Measurements from ENCODE around the gene DNAJC10.
"Not testable (repeated sequence)": the region's sequence is repeated elsewhere in the genome, so short reads cannot be mapped to it uniquely, and the experiment has no call there.

DNAJC10 gene

DNA sequence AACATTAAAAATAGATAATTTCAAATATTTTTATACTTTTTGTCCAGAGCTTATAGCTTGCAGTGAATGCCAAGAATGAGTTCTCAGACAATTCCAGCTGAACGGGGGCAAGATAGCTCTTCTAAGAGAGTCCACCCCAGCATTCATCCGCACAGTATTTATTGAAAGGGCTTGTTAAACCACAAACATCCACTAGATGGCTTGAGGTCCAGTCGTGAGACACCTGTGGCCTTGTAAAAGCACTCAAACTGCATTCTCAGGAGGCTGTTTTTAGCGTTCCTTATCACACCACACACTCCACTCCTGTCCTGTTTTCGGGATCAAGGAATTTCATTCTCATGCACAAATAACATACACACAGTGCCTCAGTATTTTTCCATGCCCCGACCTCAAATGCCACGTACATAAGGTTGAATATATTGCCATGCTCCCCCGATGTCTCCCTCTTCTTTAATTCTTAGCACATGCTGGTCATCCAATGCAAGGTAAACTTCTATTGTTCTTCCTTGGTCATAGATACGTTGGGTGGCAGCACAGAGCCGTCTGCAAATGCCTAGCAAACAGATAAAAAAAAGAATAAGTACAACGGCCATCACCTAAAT lies 47.4 kb downstream of the DNAJC10 start:
- Histone ChIP-seq H3K4me3 (ENCODE audit: low read length, poor library complexity, severe bottlenecking) (no peak overlapping the region), H3K79me2 (ENCODE audit: insufficient read depth, low read length) (no peaks in the 10 kb centered on the region), H2AFZ (ENCODE audit: low read length) (no peak overlapping the region), H3K36me3 (ENCODE audit: insufficient read depth, low read length) (peaks cover 55% of the 10 kb centered on the region), H4K20me1 (ENCODE audit: insufficient read depth, low read length, poor library complexity, severe bottlenecking) (no peaks in the 10 kb centered on the region), H3K4me1 (ENCODE audit: insufficient read depth, low read length, poor library complexity, severe bottlenecking) (peaks cover 3% of the 10 kb centered on the region), H3K9me3 (ENCODE audit: insufficient read depth, low read depth, low read length) (no peaks in the 10 kb centered on the region), H3K4me2 (ENCODE audit: low read depth, low read length, poor library complexity, severe bottlenecking) (no peak overlapping the region), H3K27me3 (ENCODE audit: insufficient read depth, low read length, poor library complexity, severe bottlenecking) (no peaks in the 10 kb centered on the region), H3K9me2 (replicated peaks; ENCODE audit: low read depth, low read length) (no peaks in the 10 kb centered on the region), H3F3A (ENCODE audit: low read depth) (no peaks in the 10 kb centered on the region), H3K9ac (ENCODE audit: low read depth, low read length, poor library complexity, severe bottlenecking) (no peak overlapping the region)
- TF ChIP-seq EZH2phosphoT487 (IDR thresholded peaks at IDR 0.05; ENCODE audit: borderline replicate concordance) = no peak
- TF ChIP-seq, protein P1, sequence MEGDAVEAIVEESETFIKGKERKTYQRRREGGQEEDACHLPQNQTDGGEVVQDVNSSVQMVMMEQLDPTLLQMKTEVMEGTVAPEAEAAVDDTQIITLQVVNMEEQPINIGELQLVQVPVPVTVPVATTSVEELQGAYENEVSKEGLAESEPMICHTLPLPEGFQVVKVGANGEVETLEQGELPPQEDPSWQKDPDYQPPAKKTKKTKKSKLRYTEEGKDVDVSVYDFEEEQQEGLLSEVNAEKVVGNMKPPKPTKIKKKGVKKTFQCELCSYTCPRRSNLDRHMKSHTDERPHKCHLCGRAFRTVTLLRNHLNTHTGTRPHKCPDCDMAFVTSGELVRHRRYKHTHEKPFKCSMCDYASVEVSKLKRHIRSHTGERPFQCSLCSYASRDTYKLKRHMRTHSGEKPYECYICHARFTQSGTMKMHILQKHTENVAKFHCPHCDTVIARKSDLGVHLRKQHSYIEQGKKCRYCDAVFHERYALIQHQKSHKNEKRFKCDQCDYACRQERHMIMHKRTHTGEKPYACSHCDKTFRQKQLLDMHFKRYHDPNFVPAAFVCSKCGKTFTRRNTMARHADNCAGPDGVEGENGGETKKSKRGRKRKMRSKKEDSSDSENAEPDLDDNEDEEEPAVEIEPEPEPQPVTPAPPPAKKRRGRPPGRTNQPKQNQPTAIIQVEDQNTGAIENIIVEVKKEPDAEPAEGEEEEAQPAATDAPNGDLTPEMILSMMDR (conservative IDR thresholded peaks at IDR 0.05; ENCODE audit: low read length) = peak; percentile 66

- no peaks in the 10 kb centered on the region for H3K9me2 ChIP-seq (replicated peaks; ENCODE audit: low read depth, low read length)
- no peaks in the 10 kb centered on the region for H3K27me3 ChIP-seq (ENCODE audit: insufficient read depth, low read length, poor library complexity, severe bottlenecking)
- H3K4me2 ChIP-seq (ENCODE audit: low read depth, low read length, poor library complexity, severe bottlenecking) = no peak overlapping the region
- H3K9ac ChIP-seq (ENCODE audit: low read depth, low read length, poor library complexity, severe bottlenecking) = no peak overlapping the region
- no peaks in the 10 kb centered on the region for H3K9me3 ChIP-seq (ENCODE audit: insufficient read depth, low read depth, low read length)
- H3K36me3 ChIP-seq (ENCODE audit: insufficient read depth, low read length) = peaks cover 35% of the 10 kb centered on the region; the same call in 1 of the 2 replicates
- H3K4me3 ChIP-seq (ENCODE audit: low read length, poor library complexity, severe bottlenecking) = no peak overlapping the region
- no peak overlapping the region for H2AFZ ChIP-seq (ENCODE audit: low read length)
- TF ChIP-seq, protein P1 (conservative IDR thresholded peaks at IDR 0.05; ENCODE audit: low read length) = no peak
- TF ChIP-seq EZH2phosphoT487 (IDR thresholded peaks at IDR 0.05; ENCODE audit: borderline replicate concordance) = no peak
- peaks cover 3% of the 10 kb centered on the region for H3K4me1 ChIP-seq (ENCODE audit: insufficient read depth, low read length, poor library complexity, severe bottlenecking)
- H3F3A ChIP-seq (ENCODE audit: low read depth) = no peaks in the 10 kb centered on the region
- no peaks in the 10 kb centered on the region for H4K20me1 ChIP-seq (ENCODE audit: insufficient read depth, low read length, poor library complexity, severe bottlenecking)
- no peaks in the 10 kb centered on the region for H3K79me2 ChIP-seq (ENCODE audit: insufficient read depth, low read length)
These were observed 50.6 kb downstream of the DNAJC10 start for GRCh38 chr2:182766626-182767025.

- no peak overlapping the region for H3K4me3 ChIP-seq (ENCODE audit: low read length, poor library complexity, severe bottlenecking)
- H3F3A ChIP-seq (ENCODE audit: low read depth) = no peaks in the 10 kb centered on the region
- no peaks in the 10 kb centered on the region for H3K27me3 ChIP-seq (ENCODE audit: insufficient read depth, low read length, poor library complexity, severe bottlenecking)
- H3K4me2 ChIP-seq (ENCODE audit: low read depth, low read length, poor library complexity, severe bottlenecking) = no peak overlapping the region
- H3K79me2 ChIP-seq (ENCODE audit: insufficient read depth, low read length) = no peaks in the 10 kb centered on the region
- no peaks in the 10 kb centered on the region for H3K9me3 ChIP-seq (ENCODE audit: insufficient read depth, low read depth, low read length)
- TF ChIP-seq, protein P1 (conservative IDR thresholded peaks at IDR 0.05; ENCODE audit: low read length) = peak; percentile 60
- TF ChIP-seq EZH2phosphoT487 (IDR thresholded peaks at IDR 0.05; ENCODE audit: borderline replicate concordance) = no peak
- no peak overlapping the region for H3K9ac ChIP-seq (ENCODE audit: low read depth, low read length, poor library complexity, severe bottlenecking)
- no peaks in the 10 kb centered on the region for H3K9me2 ChIP-seq (replicated peaks; ENCODE audit: low read depth, low read length)
- H2AFZ ChIP-seq (ENCODE audit: low read length) = no peak overlapping the region
- H4K20me1 ChIP-seq (ENCODE audit: insufficient read depth, low read length, poor library complexity, severe bottlenecking) = no peaks in the 10 kb centered on the region
- H3K36me3 ChIP-seq (ENCODE audit: insufficient read depth, low read length) = peaks cover 26% of the 10 kb centered on the region; the same call in 1 of the 2 replicates
- peaks cover 3% of the 10 kb centered on the region for H3K4me1 ChIP-seq (ENCODE audit: insufficient read depth, low read length, poor library complexity, severe bottlenecking)
These were observed 51.5 kb downstream of the DNAJC10 start for GRCh38 chr2:182767578-182767977.

- not testable (repeated sequence) for H4K20me1 ChIP-seq (ENCODE audit: insufficient read depth, low read length, poor library complexity, severe bottlenecking); H3K9me2 ChIP-seq (replicated peaks; ENCODE audit: low read depth, low read length); H3K79me2 ChIP-seq (ENCODE audit: insufficient read depth, low read length); H3K4me3 ChIP-seq (ENCODE audit: low read length, poor library complexity, severe bottlenecking); H3K9ac ChIP-seq (ENCODE audit: low read depth, low read length, poor library complexity, severe bottlenecking); H3K4me1 ChIP-seq (ENCODE audit: insufficient read depth, low read length, poor library complexity, severe bottlenecking); H3F3A ChIP-seq (ENCODE audit: low read depth); H2AFZ ChIP-seq (ENCODE audit: low read length); H3K4me2 ChIP-seq (ENCODE audit: low read depth, low read length, poor library complexity, severe bottlenecking); H3K27me3 ChIP-seq (ENCODE audit: insufficient read depth, low read length, poor library complexity, severe bottlenecking); H3K9me3 ChIP-seq (ENCODE audit: insufficient read depth, low read depth, low read length)
- H3K36me3 ChIP-seq (ENCODE audit: insufficient read depth, low read length) = peaks cover 14% of the 10 kb centered on the region; the same call in 1 of the 2 replicates
These were observed 52.9 kb downstream of the DNAJC10 start for GRCh38 chr2:182768950-182769349.
